Stimulated activated CD8-positive, alpha-beta memory T cell treated with anti-CD3 and anti-CD28 coated beads, Interleukin-4, amount 100 ng/mL, for 4 hours (primary cell): Measurements from ENCODE around the gene ROPN1.

Experiments used
- DNase-seq, 2 donors: peaks; one replicate each; pipeline ENCODE4 v3.0.0-alpha.2; 2020; ENCODE audit warnings: low read depth in 2 of 2, low spot score in 1 of 2

Gene ROPN1

DNA sequence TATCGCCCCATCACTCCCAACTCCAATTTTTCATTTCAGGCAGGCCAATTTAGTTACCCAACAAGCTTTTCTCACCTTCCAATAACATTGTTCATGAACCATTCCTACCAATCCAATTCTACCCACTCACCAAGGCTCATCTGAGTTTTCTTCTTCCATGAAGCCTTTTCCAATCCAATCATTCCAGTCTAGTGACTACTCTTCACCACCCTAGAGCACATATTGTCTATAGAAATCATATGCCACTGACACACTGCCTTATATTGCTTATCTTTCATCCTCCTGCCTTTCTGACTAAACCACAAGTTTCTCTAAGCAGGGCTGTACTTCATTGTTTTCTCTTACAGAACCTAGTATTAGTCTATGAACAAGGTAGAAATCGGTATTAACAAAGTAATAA lies 42.3 kb downstream of the ROPN1 start:
- DNase-seq = no peak

DNA sequence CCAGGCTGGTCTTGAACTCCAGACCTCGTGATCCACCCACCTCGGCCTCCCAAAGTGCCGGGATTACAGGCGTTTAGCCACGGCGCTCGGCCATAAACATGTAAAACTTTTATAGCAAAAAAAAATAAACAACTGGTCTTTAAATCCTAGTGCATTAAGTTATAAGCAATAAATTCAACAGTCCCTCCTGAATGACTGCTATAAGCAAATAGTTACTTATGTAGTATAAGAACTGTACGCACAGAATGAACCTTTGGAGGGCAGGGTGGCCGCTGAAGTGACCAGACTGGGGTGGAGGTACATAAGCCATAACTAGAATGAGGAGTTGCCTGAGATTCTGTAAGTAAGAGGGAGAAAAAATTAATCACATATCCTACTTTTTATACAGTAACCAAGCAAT lies 43.5 kb downstream of the ROPN1 start:
- DNase-seq = no peak

GRCh38 chr3:123947482-123947881 lies 44.4 kb downstream of the ROPN1 start:
- DNase-seq = no peak

GRCh38 chr3:123941542-123941941 lies 50.4 kb downstream of the ROPN1 start:
- DNase-seq = no peak

DNA sequence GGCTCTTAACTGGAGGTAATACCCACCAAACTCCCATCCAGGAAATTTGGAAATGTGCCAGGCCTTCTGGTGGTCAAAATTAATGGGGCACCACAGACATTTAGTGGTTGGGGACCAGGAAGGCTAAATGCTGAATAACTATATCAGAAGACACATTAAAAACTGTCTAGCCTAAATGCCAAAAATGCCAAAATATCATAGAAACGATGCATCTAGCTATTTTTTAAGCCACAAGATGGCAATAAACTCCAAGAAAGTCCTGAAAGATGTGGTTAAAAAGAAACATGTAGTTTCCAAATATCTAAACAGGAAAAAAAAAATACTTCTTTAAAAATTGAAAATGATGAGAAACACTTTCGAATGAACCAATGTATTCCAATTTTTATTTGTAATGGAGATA lies 50.8 kb downstream of the ROPN1 start:
- DNase-seq = no peak

GRCh38 chr3:123939706-123940105 lies 52.2 kb downstream of the ROPN1 start:
- no peak for DNase-seq

DNA sequence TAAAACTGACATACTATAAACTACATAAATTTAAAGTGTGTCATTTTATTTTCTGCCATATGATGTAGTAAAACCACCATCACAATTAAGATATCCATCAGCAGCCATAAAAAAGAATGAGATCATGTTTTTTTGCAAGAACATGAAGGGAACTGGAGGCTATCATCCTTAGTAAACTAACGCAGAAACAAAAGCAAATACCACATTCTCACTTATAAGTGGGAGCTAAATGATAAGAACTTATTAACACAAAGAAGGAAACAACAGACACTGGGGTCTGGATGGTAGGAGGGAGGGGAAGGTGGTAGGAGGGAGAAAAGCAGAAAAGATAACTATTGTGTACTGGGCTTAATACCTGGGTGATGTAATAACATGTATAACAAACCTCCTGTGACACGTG lies 55.5 kb downstream of the ROPN1 start:
- no peak for DNase-seq

- no peak for DNase-seq
Measured at GRCh38 chr3:123935830-123936229, 56.1 kb downstream of the ROPN1 start.

GRCh38 chr3:123934250-123934649 lies 57.7 kb downstream of the ROPN1 start:
- no peak for DNase-seq

GRCh38 chr3:123930445-123930844 lies 61.5 kb downstream of the ROPN1 start:
- DNase-seq = no peak

- DNase-seq = no peak
Measured at GRCh38 chr3:123929325-123929724, 62.6 kb downstream of the ROPN1 start.

DNA sequence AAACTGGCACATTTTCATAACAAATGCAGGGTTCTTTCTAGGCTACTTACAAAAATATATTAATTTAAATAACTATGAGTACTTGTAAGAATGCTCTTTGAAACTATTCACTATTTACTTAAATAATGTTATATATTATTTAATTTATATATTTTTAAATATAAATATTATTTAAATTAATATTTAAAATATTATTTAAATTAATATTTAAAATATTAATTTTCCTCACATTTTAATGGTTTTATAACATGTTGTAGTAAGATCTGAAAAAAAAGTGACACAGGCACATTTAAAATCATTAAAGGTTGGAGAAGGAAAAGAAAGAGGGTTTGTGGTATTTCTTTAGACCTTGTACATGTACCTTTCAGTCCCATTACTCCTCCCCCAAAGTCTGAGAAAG lies 65.5 kb downstream of the ROPN1 start:
- DNase-seq = no peak

DNA sequence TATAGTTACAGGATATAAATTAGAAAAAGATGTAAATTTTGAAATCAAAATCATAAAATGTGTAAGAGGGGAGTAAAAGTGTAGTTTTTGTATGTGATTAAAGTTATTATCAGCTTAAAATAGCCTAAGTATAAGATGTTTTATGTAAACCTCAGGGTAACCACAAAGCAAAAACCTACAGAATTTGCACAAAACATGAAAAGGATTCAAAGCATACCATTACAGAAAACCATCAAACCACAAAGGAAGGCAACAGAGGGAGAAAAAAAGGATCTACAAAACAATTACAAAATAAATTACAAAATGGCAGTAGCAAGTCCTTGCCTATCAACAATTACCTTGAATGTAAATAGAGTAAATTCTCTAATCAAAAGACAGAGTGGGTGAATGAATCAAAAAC lies 71.1 kb downstream of the ROPN1 start:
- no peak for DNase-seq

GRCh38 chr3:123920383-123920782 lies 71.5 kb downstream of the ROPN1 start:
- no peak for DNase-seq

DNA sequence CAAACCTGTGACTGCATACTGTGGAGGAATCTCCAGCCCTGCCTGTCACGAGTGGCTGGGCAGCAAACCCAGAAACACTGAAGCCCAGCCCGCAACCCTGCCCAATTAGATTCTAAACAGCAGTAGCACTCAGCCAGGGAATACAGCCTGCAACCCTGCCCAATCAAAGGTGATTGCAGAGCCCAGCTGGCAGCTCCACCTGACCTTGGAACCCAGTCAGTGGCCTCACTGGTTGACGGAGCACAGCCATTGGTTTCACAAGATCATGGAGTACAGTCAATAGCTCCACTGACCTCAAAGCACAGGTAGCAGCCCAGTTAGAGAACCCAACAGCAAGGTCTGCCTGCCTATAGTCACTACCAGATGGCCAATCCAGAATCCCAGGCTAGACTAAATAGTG lies 72.6 kb downstream of the ROPN1 start:
- no peak for DNase-seq
